HEK293 (cell line): ENCODE measurements around the gene SKAP1.

ENCODE experiments used
- HOXD13 ChIP-seq: sonication (generic); formaldehyde crosslinking; IDR thresholded peaks from 2 replicates; pipeline ENCODE4 v1.8.0; 2022; ENCODE audit warnings: missing genetic modification reagents, borderline replicate concordance
- KLF16 ChIP-seq: fragments of 450-650 bp; formaldehyde crosslinking; IDR thresholded peaks from 2 replicates; pipeline ENCODE4 v1.5.1; 2017; ENCODE audit warnings: missing biosample characterization, missing genetic modification characterization
- MZF1 ChIP-seq: fragments of 450-650 bp; formaldehyde crosslinking; IDR thresholded peaks from 2 replicates; pipeline ENCODE4 v1.5.1; 2017; ENCODE audit warnings: missing biosample characterization, missing genetic modification characterization, borderline replicate concordance
- REPIN1 ChIP-seq: fragments of 450-650 bp; formaldehyde crosslinking; IDR thresholded peaks from 2 replicates; pipeline ENCODE4 v1.5.1; 2017; ENCODE audit warnings: missing biosample characterization, missing genetic modification characterization, low read depth
- SP3 ChIP-seq: fragments of 450-650 bp; formaldehyde crosslinking; IDR thresholded peaks from 2 replicates; pipeline ENCODE4 v1.5.1; 2016; ENCODE audit warnings: missing biosample characterization, missing genetic modification characterization
- SP7 ChIP-seq: fragments of 450-650 bp; formaldehyde crosslinking; IDR thresholded peaks from 2 replicates; pipeline ENCODE4 v1.5.1; 2016; ENCODE audit warnings: missing biosample characterization, missing genetic modification characterization
- WT1 ChIP-seq: fragments of 450-650 bp; formaldehyde crosslinking; IDR thresholded peaks from 2 replicates; pipeline ENCODE4 v1.5.1; 2016; ENCODE audit warnings: missing biosample characterization, missing genetic modification characterization
- ZBTB1 ChIP-seq: fragments of 450-650 bp; formaldehyde crosslinking; IDR thresholded peaks from 2 replicates; pipeline ENCODE4 v1.5.1; 2016; ENCODE audit warnings: missing biosample characterization, missing genetic modification characterization
- ZBTB20 ChIP-seq: fragments of 450-650 bp; formaldehyde crosslinking; IDR thresholded peaks from 2 replicates; pipeline ENCODE4 v1.5.1; 2016; ENCODE audit warnings: missing biosample characterization, missing genetic modification characterization
- ZEB2 ChIP-seq: fragments of 450-650 bp; formaldehyde crosslinking; IDR thresholded peaks from 2 replicates; pipeline ENCODE4 v1.5.1; 2016; ENCODE audit warnings: missing biosample characterization, missing genetic modification characterization
- ZNF169 ChIP-seq: fragments of 450-650 bp; formaldehyde crosslinking; IDR thresholded peaks from 2 replicates; pipeline ENCODE4 v1.5.1; 2016; ENCODE audit warnings: missing biosample characterization, missing genetic modification characterization
- ZNF174 ChIP-seq: fragments of 450-650 bp; formaldehyde crosslinking; IDR thresholded peaks from 2 replicates; pipeline ENCODE4 v1.5.0; 2017; ENCODE audit warnings: missing biosample characterization, mild to moderate bottlenecking, missing genetic modification characterization
- ZNF23 ChIP-seq: fragments of 450-650 bp; formaldehyde crosslinking; IDR thresholded peaks from 2 replicates; pipeline ENCODE4 v1.5.1; 2016; ENCODE audit warnings: missing biosample characterization, missing genetic modification characterization, borderline replicate concordance
- ZNF239 ChIP-seq: fragments of 450-650 bp; formaldehyde crosslinking; IDR thresholded peaks from 2 replicates; pipeline ENCODE4 v1.5.1; 2016; ENCODE audit warnings: missing biosample characterization, missing genetic modification characterization
- ZNF26 ChIP-seq: fragments of 450-650 bp; formaldehyde crosslinking; IDR thresholded peaks from 2 replicates; pipeline ENCODE4 v1.5.1; 2016; ENCODE audit warnings: missing biosample characterization, missing genetic modification characterization
- ZNF274 ChIP-seq, 2 experiments: fragments of 200-500 bp in 1 of 2; fragments of 450-650 bp in 1 of 2; sonication (Bioruptor generic) in 1 of 2; formaldehyde crosslinking in 1 of 2; IDR thresholded peaks; 2 replicates each; pipeline versions ENCODE4 v1.5.1 to v1.6.1; 2014 to 2016; ENCODE audit warnings: borderline replicate concordance in 1 of 2, inconsistent platforms in 1 of 2, low read length in 1 of 2, missing biosample characterization in 1 of 2, missing genetic modification characterization in 1 of 2
- ZNF341 ChIP-seq: fragments of 450-650 bp; formaldehyde crosslinking; IDR thresholded peaks from 2 replicates; pipeline ENCODE4; 2016; ENCODE audit warnings: low read depth, missing biosample characterization, missing genetic modification characterization
- ZNF514 ChIP-seq: fragments of 450-650 bp; formaldehyde crosslinking; IDR thresholded peaks from 2 replicates; pipeline ENCODE4 v1.5.1; 2016; ENCODE audit warnings: missing biosample characterization, missing genetic modification characterization
- ZNF561 ChIP-seq: fragments of 450-650 bp; IDR thresholded peaks from 2 replicates; pipeline ENCODE4 v1.5.1; 2018; ENCODE audit warnings: missing biosample characterization, missing genetic modification characterization, borderline replicate concordance
- ZNF654 ChIP-seq: fragments of 450-650 bp; formaldehyde crosslinking; IDR thresholded peaks from 2 replicates; pipeline ENCODE4 v1.5.1; 2016; ENCODE audit warnings: low read depth, missing biosample characterization, missing genetic modification characterization
- ZNF660 ChIP-seq: fragments of 450-650 bp; IDR thresholded peaks from 2 replicates; pipeline ENCODE4 v1.5.1; 2018; ENCODE audit warnings: missing biosample characterization, mild to moderate bottlenecking, missing genetic modification characterization
- ZNF677 ChIP-seq: fragments of 450-650 bp; IDR thresholded peaks from 2 replicates; pipeline ENCODE4 v1.5.0; 2018; ENCODE audit warnings: missing biosample characterization, mild to moderate bottlenecking, missing genetic modification characterization, moderate library complexity
- ZNF701 ChIP-seq: fragments of 450-650 bp; formaldehyde crosslinking; IDR thresholded peaks from 2 replicates; pipeline ENCODE4 v1.5.1; 2016; ENCODE audit warnings: missing biosample characterization, missing genetic modification characterization
- ZNF791 ChIP-seq: fragments of 450-650 bp; formaldehyde crosslinking; IDR thresholded peaks from 2 replicates; pipeline ENCODE4 v1.5.1; 2016; ENCODE audit warnings: missing biosample characterization, missing genetic modification characterization
- ZNF837 ChIP-seq: fragments of 450-650 bp; formaldehyde crosslinking; IDR thresholded peaks from 2 replicates; pipeline ENCODE4 v1.5.1; 2016; ENCODE audit warnings: missing biosample characterization, missing genetic modification characterization
- ZXDB ChIP-seq: fragments of 450-650 bp; formaldehyde crosslinking; IDR thresholded peaks from 2 replicates; pipeline ENCODE4 v1.5.1; 2016; ENCODE audit warnings: missing biosample characterization, missing genetic modification characterization
- TF ChIP-seq, protein P1 (sequence below): fragments of 450-650 bp; formaldehyde crosslinking; IDR thresholded peaks from 2 replicates; pipeline ENCODE4 v1.5.1; 2016; ENCODE audit warnings: missing biosample characterization, missing genetic modification characterization
- TF ChIP-seq, protein P2 (sequence below): fragments of 450-650 bp; formaldehyde crosslinking; IDR thresholded peaks from 2 replicates; pipeline ENCODE4 v1.5.1; 2016; ENCODE audit warnings: missing biosample characterization, missing genetic modification characterization
- TF ChIP-seq, protein P3 (sequence below): fragments of 450-650 bp; formaldehyde crosslinking; IDR thresholded peaks from 2 replicates; pipeline ENCODE4 v1.5.1; 2017; ENCODE audit warnings: missing biosample characterization, missing genetic modification characterization
- TF ChIP-seq, protein P4 (sequence below): fragments of 450-650 bp; formaldehyde crosslinking; IDR thresholded peaks from 2 replicates; pipeline ENCODE4 v1.5.1; 2016; ENCODE audit warnings: missing biosample characterization, missing genetic modification characterization

The SKAP1 gene

GRCh38 chr17:48244121-48244711 lies 185.8 kb downstream of the SKAP1 start (continued):
- TF ChIP-seq, protein P1, sequence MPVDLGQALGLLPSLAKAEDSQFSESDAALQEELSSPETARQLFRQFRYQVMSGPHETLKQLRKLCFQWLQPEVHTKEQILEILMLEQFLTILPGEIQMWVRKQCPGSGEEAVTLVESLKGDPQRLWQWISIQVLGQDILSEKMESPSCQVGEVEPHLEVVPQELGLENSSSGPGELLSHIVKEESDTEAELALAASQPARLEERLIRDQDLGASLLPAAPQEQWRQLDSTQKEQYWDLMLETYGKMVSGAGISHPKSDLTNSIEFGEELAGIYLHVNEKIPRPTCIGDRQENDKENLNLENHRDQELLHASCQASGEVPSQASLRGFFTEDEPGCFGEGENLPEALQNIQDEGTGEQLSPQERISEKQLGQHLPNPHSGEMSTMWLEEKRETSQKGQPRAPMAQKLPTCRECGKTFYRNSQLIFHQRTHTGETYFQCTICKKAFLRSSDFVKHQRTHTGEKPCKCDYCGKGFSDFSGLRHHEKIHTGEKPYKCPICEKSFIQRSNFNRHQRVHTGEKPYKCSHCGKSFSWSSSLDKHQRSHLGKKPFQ (tag by site-specific recombination): peak; percentile 84
- TF ChIP-seq HOXD13 (CRISPR knock-in tag) (no peak), ZXDB (tag by site-specific recombination) (peak; percentile 40; the same call in 1 of the 2 replicates), ZNF23 (tag by site-specific recombination) (no peak), ZNF169 (tag by site-specific recombination) (no peak), ZNF274 (IDR thresholded peaks at IDR 0.05; ENCODE audit: low read length) (no peak), ZNF274 (tag by site-specific recombination; IDR thresholded peaks at IDR 0.05; ENCODE audit: borderline replicate concordance) (no peak), SP3 (tag by site-specific recombination) (no peak), ZEB2 (tag by site-specific recombination) (no peak), ZBTB20 (tag by site-specific recombination) (no peak), WT1 (tag by site-specific recombination) (peak; percentile 76), ZNF837 (tag by site-specific recombination) (no peak), REPIN1 (no peak), ZNF701 (no peak), ZNF677 (no peak), ZNF174 (no peak), SP7 (tag by site-specific recombination) (peak; percentile 24; the same call in 1 of the 2 replicates), KLF16 (no peak), MZF1 (tag by site-specific recombination) (peak; percentile 88; the same call in 1 of the 2 replicates), ZNF660 (tag by site-specific recombination) (peak; percentile 72), ZNF341 (tag by site-specific recombination) (peak; percentile 47; the same call in 1 of the 2 replicates), ZBTB1 (tag by site-specific recombination) (no peak), ZNF26 (tag by site-specific recombination) (no peak), ZNF654 (peak; percentile 23), ZNF514 (no peak), ZNF561 (tag by site-specific recombination) (0 out of 2 replicates have a peak, but pooled peaks have one; percentile 37), ZNF239 (tag by site-specific recombination) (no peak), ZNF791 (tag by site-specific recombination) (no peak)
- TF ChIP-seq, protein P2, sequence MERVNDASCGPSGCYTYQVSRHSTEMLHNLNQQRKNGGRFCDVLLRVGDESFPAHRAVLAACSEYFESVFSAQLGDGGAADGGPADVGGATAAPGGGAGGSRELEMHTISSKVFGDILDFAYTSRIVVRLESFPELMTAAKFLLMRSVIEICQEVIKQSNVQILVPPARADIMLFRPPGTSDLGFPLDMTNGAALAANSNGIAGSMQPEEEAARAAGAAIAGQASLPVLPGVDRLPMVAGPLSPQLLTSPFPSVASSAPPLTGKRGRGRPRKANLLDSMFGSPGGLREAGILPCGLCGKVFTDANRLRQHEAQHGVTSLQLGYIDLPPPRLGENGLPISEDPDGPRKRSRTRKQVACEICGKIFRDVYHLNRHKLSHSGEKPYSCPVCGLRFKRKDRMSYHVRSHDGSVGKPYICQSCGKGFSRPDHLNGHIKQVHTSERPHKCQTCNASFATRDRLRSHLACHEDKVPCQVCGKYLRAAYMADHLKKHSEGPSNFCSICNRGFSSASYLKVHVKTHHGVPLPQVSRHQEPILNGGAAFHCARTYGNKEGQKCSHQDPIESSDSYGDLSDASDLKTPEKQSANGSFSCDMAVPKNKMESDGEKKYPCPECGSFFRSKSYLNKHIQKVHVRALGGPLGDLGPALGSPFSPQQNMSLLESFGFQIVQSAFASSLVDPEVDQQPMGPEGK: 0 out of 2 replicates have a peak, but pooled peaks have one; percentile 40
- TF ChIP-seq, protein P3, sequence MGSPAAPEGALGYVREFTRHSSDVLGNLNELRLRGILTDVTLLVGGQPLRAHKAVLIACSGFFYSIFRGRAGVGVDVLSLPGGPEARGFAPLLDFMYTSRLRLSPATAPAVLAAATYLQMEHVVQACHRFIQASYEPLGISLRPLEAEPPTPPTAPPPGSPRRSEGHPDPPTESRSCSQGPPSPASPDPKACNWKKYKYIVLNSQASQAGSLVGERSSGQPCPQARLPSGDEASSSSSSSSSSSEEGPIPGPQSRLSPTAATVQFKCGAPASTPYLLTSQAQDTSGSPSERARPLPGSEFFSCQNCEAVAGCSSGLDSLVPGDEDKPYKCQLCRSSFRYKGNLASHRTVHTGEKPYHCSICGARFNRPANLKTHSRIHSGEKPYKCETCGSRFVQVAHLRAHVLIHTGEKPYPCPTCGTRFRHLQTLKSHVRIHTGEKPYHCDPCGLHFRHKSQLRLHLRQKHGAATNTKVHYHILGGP (tag by site-specific recombination): no peak
- TF ChIP-seq, protein P4, sequence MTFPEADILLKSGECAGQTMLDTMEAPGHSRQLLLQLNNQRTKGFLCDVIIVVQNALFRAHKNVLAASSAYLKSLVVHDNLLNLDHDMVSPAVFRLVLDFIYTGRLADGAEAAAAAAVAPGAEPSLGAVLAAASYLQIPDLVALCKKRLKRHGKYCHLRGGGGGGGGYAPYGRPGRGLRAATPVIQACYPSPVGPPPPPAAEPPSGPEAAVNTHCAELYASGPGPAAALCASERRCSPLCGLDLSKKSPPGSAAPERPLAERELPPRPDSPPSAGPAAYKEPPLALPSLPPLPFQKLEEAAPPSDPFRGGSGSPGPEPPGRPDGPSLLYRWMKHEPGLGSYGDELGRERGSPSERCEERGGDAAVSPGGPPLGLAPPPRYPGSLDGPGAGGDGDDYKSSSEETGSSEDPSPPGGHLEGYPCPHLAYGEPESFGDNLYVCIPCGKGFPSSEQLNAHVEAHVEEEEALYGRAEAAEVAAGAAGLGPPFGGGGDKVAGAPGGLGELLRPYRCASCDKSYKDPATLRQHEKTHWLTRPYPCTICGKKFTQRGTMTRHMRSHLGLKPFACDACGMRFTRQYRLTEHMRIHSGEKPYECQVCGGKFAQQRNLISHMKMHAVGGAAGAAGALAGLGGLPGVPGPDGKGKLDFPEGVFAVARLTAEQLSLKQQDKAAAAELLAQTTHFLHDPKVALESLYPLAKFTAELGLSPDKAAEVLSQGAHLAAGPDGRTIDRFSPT: no peak
